HG03025 (cell line): Measurements from ENCODE around the gene RYR1.
"Not testable (repeated sequence)": the region's sequence is repeated elsewhere in the genome, so short reads cannot be mapped to it uniquely, and the experiment has no call there.

Experiments
- ATAC-seq: cut with Tn5 transposase; IDR thresholded peaks from one replicate; pipeline ENCODE4 v1.9.1; 2021; ENCODE audit warnings: mild to moderate bottlenecking, moderate library complexity; ENCODE audit not compliant: unreplicated experiment, low FRiP score

RYR1 gene

GRCh38 chr19:38484747-38485146 lies 51.3 kb downstream of the RYR1 start:
- ATAC-seq: no peak

- no peak for ATAC-seq
Observed at GRCh38 chr19:38485541-38486285, 52.2 kb downstream of the RYR1 start.

- ATAC-seq: no peak
Observed at GRCh38 chr19:38486731-38487336, 53.3 kb downstream of the RYR1 start.

- no peak for ATAC-seq
Observed at GRCh38 chr19:38488096-38488495, 54.6 kb downstream of the RYR1 start.

- no peak for ATAC-seq
Observed at GRCh38 chr19:38488776-38489481, 55.4 kb downstream of the RYR1 start.

- no peak for ATAC-seq
Observed at GRCh38 chr19:38490861-38491260, 57.4 kb downstream of the RYR1 start.

GRCh38 chr19:38492181-38492813 lies 58.8 kb downstream of the RYR1 start:
- ATAC-seq: no peak

GRCh38 chr19:38494379-38494778 lies 60.9 kb downstream of the RYR1 start:
- ATAC-seq: no peak

- ATAC-seq: not testable (repeated sequence)
Observed at GRCh38 chr19:38495375-38495774, 61.9 kb downstream of the RYR1 start.

GRCh38 chr19:38496116-38496515 lies 62.6 kb downstream of the RYR1 start:
- ATAC-seq: no peak

GRCh38 chr19:38496603-38497487 lies 63.4 kb downstream of the RYR1 start:
- no peak for ATAC-seq

GRCh38 chr19:38497907-38498306 lies 64.4 kb downstream of the RYR1 start:
- ATAC-seq: no peak

GRCh38 chr19:38499532-38499931 lies 66.0 kb downstream of the RYR1 start:
- ATAC-seq: no peak

GRCh38 chr19:38500450-38500849 lies 67.0 kb downstream of the RYR1 start:
- no peak for ATAC-seq

- ATAC-seq: no peak
Observed at GRCh38 chr19:38502410-38503076, 69.1 kb downstream of the RYR1 start.

GRCh38 chr19:38503077-38503410 lies 69.6 kb downstream of the RYR1 start:
- no peak for ATAC-seq

- no peak for ATAC-seq
Observed at GRCh38 chr19:38505958-38506357, 72.5 kb downstream of the RYR1 start.

- no peak for ATAC-seq
Observed at GRCh38 chr19:38506375-38506722, 72.9 kb downstream of the RYR1 start.

- peak; percentile 39 for ATAC-seq
Observed at GRCh38 chr19:38506723-38507550, 73.4 kb downstream of the RYR1 start.
